GM21381 (cell line): ENCODE data around the gene C5.
"Not testable (repeated sequence)": the region's sequence is repeated elsewhere in the genome, so short reads cannot be mapped to it uniquely, and the experiment has no call there.

Experiments
- ATAC-seq: cut with Tn5 transposase; IDR thresholded peaks from one replicate; pipeline ENCODE4 v1.9.1; 2021; ENCODE audit warnings: mild to moderate bottlenecking, moderate library complexity; ENCODE audit not compliant: unreplicated experiment

The C5 gene

DNA sequence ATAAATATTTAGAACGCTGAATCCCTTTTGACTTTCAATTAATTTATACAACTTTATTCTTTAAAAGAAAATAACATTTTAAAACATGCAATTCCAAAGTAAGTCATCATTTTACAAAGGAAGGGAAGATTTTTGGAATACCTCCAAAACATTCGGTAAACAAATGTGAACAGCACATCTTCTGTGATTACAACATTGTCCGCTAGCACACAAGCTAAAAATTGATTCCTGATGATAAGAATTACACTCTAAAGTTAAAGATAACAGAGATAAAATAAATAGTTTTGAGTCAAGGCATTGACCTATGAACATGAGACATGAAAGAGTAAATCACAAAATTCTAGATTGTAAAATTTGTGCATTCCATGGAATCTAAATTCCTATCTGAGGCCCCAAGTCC is 67.2 kb downstream of the C5 start:
- ATAC-seq: no peak

DNA sequence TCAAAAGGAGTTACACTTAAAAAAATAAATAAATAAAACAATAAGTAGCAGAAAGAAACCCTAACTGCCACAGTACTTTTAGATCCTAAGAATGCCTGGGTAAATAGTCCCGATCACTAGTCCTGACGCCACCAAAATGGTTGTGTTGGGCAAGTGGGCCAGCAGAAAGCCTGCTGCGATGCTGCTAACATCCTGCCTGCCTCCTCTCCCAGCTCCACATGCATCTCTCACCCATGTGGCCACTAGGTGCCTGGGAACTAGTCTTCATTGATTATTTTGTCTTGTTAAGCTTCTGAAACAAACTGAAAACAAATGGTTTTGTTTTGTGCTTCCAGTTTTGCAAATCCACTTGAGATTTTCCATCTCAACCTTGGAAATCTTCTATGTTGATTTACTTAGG is 69.1 kb downstream of the C5 start:
- ATAC-seq: no peak

DNA sequence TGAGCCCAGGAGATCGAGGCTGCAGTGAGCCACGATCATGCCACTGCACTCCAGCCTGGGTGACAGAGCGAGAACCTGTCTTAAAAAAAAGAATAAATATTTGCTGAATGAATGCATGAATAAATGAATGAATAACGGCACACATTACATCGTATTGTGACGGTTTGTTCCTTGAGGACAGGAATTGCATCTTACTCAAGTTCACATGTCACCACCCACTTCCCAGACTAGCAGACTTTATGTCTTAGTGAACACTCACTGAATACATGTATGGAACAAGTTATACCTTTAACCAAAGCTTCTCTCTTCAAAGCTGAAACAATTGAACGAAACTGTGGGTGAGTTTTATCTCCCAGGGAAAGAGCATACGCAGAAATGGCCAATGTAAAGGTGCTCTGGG is 70.3 kb downstream of the C5 start:
- no peak for ATAC-seq

DNA sequence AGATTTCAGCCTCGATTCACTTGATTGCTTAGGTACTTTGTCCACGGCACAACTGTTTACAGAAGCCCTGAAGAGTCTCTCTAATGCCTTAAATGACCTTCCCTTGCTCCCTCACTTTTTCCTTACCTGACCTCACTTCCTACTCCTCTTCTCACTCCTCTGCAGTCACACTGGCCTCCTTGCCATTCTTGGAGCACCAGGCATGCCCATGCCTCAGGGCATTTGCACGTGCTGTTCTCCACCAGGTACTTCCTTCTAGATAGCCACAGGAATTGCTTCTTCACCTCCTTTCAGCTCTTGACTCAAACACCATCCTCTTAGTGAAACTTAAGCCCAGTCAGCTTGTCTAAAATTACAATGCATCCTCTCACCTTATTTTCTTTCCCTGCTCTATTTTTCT is 71.1 kb downstream of the C5 start:
- ATAC-seq: no peak

DNA sequence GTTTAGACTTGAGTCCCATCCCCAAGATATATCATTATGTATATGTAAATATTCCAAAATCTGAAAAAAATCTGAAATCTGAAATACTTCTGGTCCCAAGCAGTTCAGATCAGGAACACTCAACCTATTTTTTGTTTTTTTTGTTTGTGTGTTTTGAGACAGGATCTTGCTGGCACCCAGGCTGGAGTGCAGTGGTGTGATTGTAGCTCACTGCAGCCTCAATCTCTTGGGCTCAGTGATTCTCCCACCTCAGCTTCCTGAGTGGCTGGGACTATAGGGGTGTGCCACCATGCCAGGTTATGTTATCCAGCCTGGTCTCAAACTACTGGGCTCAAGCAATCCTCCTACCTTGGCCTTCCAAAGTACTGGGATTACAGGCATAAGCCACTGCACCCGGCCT is 72.8 kb downstream of the C5 start:
- no peak for ATAC-seq

DNA sequence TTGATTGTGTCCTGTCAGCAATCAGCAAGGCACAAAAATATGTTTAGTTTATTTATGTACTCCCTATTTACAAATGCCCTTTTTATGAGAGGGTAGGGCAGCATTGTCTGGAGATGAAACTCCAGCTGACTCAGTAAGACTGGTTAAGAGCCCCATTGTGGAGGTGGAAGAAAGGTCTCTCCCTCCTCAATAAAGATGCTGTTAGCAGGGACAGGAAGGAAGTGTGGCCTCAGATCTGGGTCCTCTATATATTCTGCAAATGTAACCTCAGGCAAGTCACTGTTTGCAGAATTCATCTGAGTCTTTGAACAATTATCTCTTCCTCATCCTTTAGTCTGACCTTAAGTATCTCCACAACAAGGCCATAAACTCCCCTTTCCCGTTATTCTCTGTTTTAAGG is 75.2 kb downstream of the C5 start:
- ATAC-seq: no peak

DNA sequence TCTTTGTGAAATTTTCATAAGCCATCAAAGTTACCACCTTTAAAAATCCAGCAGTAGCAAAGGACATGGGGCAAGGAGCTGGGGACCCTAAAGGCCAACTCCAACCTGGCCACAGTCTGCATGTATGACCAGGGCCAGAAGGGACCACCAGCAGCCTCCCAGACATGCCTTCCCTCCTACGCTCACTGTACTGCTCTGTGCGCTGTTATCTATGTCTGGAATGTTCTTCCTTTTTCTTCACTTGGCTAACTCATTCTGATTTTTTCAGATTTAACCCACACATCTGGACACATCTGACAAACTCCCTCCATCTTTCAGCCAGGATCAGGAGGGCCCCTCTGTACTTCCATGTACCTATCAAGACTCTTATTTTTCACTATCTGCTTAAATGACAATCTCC is 75.9 kb downstream of the C5 start:
- ATAC-seq: no peak

DNA sequence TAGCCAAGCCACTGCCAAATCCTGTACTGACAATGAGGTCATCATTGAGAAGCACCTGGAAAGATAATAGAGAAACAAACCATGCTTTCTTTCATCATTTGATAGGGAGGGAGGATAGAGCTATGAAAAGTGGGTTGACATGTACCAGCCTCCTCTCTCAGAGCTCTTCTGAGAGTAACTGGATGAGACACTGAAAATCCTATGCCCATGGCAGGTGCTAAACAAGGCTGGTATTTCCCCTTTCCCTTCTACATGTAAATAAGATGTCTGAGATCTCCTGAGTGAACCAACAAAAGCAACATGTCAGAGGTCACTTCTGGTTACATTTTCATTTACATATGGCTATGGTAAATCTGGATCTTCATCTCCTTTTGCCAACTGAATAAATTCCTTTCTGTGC is 78.1 kb downstream of the C5 start:
- no peak for ATAC-seq

DNA sequence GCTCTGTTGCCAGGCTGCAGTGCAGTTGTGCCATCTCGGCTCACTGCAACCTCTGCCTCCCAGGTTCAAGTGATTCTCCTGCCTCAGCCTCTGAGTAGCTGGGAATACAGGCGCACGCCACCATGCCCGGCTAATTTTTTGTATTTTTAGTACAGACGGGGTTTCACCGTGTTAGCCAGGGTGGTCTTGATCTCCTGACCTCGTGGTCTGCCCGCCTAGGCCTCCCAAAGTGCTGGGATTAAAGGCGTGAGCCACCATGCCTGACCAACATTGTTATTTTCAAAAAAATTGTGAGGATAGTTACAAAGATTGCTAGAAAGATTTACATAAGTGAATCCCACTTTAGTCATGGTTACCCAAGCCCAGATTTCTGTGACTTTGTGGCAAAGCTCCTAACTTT is 78.6 kb downstream of the C5 start:
- ATAC-seq: not testable (repeated sequence)

DNA sequence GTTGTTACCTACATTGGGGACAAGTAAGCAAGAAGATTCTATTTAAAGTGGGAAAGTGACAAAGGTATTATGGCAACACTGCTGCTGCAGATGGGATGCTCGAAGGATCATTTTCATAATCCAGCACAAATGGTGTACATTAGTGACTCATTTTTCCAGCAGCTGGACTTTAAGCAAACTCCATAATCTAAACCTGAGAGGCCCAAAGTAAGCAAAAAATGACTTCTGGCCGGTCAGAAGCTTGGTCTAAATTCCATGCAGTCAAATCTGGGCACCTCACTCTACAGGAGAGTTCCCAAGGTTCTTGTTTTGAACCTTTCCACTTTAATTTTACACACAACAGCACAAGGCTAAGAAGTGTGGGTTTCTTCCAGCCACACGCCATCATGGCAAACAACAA is 79.8 kb downstream of the C5 start:
- ATAC-seq: no peak

DNA sequence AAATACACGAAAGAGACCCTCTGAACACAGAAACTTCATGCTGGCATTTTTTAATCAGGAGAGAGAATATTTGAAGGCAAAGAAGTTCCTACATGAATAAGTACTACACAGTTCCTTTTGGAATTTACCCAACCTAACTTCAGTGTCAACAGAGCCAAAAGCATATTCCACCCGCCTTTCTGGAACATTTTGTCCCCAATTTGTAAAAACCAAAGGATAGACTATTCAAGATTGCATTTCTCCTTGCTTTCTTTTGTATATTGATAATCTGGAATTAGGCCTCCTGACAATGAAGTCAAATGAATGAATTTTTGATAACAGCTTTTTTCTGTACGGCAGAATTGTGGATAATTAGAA is 84.1 kb downstream of the C5 start:
- ATAC-seq: no peak

DNA sequence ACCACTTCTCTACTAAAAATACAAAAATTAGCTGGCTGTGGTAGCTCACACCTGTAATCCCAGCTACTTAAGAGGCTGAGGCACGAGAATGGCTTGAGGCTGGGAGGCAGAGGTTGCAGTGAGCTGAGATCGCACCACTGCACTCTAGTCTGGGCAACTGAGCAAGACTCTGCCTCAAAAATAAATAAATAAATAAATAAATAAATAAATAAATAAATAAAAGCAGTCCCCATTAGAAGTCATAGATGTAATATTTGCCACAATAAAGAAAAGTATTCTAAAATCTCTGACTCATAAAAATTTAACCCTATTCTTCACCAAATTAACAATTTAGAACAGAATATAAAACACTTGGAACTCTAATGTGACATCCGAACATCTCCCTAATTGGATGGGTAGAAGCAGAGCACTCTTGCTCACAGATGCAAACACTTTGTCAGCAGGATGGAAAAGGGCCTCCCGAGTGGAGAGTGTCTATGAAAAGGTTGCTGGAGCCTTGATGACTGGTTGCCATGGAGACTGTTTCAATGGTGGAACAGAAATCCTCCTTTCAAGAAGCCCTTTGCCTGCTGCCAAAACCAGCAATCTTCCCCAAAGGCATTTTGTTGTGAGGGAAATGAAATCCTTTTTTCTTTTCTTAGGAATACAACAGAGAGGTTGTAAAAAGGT is 84.6 kb downstream of the C5 start:
- no peak for ATAC-seq

DNA sequence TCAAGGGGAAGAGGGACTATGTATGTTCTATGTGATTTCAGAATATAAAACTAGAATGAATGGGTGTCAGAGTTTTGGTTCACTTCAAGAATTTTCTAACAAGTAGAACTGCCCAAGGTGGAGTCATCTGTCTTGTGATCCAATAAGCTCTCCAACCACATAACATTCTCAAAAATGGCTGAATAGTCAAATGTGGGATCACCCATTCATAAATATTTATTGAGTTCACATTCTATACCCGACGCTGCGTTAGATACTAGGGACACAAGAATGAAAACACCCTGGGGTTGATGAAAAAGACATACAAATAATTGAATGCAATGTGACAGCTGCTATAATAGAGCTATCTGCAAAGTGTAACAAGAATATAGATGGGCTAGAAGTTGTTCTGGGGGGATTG is 88.1 kb downstream of the C5 start:
- no peak for ATAC-seq

DNA sequence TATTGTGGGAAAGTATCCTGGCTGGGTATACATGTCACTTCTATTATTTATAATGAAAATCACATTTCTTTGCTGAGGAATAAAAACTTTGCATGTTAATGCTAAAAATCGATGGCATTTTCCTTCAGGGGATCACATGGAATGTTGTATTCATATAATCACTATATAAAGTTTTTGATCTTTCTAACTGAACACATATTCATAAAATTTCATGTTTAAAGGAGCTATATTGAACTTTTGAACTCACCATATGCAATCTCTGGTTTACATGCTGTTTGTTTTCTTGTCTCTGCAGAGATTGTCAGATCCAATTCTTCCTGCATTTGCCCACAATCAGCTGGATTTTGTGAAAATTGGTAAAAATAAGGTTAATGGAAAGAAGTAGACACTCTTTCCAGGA is 90.1 kb downstream of the C5 start:
- ATAC-seq: no peak

DNA sequence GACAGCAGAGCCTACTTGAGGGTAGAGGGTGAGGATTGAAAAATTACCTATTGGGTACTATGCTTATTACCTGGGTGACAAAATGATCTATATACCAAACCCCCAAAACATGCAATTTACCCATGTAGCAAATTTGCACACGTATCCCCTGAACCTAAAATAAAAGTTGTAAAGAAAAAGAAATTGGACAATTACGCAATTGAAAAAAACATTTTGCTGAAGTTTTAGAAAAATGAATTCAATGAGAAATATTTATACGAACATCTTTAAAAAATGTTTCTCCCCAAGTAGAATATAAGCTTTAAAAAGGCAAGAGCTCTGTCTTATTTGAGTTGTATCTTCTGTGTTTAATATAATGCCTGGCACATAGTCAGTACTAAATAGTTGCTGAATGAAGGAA is 93.2 kb downstream of the C5 start:
- ATAC-seq: no peak

DNA sequence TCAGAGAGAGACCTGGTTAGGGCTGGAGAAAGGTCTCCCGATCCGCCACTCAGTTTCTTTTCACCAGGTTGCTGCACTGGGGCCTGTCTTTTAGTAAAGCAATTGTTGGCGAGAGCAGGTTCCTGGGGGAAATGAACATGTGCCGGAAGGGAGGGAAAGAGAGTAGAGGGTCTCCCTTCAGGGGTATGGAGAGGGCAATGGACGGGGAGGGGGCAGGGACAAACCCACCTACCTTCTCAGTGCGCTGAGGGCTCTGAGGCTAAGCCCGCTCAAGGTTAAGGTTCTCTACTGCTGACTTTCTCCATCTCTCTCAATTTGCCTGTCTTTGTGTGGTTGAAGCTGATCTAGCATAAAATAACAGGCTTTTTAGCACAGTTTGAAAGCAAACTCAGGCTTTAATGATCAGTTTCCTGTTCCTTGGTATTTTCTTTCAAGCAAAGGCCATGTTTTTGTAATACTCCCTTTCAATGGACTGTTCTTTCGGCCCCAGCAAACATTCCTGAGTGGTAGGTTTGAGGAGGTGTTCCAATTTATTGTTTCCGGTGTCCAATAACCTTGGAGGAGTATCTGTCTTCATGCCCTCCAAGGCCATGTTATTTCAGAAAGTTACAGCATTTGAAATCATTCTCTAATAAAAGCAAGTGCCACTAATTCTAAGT is 98.0 kb downstream of the C5 start:
- no peak for ATAC-seq

DNA sequence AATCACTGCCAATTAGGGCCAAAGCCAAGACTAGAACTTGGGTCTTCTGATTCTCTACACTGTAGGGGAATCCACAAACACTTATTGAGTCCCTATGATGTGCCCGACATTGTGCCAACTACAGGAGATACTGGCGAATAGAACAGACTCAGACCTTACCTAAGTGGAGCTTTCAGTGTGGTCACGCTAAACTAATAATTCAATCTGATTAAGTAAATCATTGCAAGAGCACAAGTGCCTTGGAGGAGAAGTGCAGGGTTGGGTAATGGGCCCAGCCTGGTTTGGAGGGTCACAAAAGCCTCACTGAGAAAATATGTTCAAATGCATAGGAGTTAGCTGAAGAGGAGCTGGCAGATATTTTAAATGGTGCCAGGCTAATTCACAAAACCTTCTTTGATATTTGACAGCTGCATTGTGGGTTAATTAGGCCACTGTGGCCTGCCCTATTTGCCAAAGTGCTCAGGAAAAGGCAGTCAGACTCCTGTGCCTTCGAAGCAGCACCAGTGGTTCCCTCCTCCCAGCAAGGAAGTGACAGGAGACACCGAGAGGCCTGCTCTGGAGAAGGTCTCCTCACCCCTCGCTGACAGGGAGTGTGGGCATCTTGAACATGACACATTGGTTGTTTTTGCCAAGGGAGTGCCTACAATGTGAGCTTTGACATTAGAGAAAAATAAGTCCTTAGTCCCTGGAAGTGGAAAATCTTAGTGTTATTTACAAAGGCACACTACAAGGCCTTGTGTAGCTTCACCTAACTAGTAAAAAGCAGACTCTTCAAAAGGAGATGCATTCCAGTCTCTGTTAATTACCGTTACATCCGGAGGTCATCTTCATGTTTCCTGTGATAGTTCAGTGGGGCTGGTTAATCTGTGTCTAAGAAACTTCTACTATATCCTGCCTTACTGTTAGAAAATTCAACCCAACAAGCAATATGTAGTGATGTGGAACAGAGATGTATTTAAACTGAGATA is 99.4 kb downstream of the C5 start:
- no peak for ATAC-seq

DNA sequence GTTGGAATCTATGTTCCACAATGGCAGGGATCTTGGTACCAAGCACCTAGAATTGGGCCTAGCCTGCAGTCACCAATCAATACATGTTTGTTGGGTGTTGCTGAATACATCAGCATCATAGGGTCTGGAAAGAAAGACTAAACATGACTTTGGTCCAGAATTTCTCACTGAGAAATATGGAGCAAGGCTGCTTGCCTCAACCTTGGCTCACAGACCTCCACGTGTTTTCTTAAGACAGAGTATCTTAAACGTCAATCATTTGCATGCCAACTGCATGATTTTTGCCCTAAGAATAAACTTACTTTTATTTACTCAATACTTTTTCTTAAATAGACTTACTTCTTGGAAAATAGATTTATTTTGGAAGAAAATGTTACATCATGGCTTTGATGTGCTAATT is 100.8 kb downstream of the C5 start:
- ATAC-seq: no peak

DNA sequence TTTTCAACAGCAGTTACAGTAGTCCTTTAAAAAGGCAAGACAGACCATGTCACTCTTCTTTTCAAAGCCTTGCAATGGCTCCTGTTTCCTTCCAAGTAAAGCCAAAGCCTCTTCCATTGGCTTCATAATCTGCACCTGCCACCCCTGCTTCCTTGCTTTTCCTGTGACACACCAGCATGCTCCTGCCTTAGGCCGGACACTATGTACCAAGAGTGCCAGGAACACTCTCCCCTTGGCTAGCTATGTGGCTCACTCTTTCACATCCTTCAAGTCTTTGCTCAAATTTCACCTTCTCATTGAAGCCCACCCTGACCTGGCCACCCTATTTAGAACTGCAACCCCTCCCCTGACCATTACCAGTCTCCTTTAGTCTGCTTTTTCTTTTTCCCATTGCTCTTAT is 101.3 kb downstream of the C5 start:
- ATAC-seq: no peak

DNA sequence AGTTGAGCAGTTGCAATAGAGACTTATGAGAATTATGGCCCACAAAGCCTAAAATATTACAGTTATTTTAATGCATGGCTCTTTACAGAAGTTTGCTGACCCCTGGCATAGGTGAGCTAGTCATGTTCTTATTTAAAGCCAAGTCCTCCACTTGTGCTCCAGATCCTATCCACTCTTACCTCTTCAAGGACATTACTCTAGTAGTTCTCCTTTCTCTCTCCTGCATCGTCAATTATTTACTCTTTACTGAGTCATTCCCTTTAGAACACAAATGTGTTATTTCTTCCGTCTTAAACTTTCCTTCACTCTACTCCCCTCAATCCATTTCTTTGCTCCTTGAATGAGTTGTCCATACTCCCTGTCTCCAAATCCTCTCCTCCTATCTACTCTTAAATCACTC is 102.9 kb downstream of the C5 start:
- ATAC-seq: no peak

DNA sequence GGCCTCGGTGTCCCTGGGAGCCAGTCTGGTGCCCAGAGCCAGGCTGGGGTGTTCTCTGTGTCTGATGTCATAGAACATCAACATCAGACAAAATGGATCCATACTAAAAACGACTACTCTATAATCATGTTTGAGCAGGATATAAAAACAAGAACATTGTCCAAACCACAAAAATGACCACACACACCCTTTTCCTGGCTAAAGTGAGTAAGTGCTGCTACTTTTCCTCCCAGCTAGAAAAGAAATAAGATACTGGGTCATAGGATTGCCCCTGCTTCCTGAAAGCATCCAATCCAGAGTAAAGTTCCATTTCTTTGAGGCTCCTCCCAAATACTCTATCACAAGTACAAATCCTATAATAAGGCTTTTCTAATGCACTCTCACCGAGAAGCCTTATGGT is 103.8 kb downstream of the C5 start:
- ATAC-seq: no peak

DNA sequence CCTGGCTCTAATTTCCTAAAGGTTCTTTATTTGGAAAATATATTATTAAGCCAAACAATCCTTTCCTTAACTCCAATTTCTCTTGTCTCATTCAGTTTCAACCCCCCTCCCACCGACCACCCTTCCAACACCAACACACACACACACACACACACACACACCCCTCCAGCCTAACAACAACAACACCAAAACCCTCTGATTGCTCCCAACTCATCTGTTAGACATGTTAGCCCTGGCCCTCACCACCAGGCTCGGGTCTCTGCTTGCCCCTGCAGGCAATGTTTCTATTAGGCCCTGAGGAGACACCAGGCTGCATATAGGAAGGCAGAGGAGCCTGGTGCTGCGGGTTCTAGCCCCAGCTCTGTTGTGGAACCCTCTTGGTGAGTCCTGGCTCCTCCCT is 105.1 kb downstream of the C5 start:
- ATAC-seq: no peak
